Measurements from ENCODE around the gene MEPCE.
"Not testable (repeated sequence)": the region's sequence is repeated elsewhere in the genome, so short reads cannot be mapped to it uniquely, and the experiment has no call there.

DNA sequence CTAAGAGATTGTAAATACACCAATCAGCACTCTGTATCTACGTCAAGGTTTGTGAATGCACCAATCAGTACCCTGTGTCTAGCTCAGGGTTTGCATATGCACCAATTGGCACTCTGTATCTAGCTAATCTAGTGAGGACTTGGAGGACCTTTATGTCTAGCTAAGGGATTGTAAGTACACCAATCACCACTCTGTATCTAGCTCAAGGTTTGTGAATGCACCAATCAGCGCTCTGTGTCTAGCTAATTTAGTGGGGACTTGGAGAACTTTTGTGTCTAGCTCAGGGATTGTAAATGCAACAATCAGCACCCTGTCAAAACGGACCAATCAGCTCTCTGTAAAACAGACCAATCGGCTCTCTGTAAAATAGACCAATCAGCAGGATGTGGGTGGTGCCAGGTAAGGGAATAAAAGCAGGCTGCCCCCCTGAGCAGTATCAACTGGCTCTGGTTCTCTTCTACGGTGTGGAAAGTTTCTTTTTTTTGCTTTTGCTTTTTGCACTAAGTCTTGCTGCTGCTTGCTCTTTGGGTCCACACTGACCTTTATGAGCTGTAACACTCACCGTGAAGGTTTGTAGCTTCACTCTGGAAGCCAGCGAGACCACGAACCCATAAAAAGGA lies 47.3 kb upstream of the MEPCE start:
- TF ChIP-seq, protein P1, sequence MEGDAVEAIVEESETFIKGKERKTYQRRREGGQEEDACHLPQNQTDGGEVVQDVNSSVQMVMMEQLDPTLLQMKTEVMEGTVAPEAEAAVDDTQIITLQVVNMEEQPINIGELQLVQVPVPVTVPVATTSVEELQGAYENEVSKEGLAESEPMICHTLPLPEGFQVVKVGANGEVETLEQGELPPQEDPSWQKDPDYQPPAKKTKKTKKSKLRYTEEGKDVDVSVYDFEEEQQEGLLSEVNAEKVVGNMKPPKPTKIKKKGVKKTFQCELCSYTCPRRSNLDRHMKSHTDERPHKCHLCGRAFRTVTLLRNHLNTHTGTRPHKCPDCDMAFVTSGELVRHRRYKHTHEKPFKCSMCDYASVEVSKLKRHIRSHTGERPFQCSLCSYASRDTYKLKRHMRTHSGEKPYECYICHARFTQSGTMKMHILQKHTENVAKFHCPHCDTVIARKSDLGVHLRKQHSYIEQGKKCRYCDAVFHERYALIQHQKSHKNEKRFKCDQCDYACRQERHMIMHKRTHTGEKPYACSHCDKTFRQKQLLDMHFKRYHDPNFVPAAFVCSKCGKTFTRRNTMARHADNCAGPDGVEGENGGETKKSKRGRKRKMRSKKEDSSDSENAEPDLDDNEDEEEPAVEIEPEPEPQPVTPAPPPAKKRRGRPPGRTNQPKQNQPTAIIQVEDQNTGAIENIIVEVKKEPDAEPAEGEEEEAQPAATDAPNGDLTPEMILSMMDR (conservative IDR thresholded peaks at IDR 0.05 in 1 of 2, IDR thresholded peaks at IDR 0.05 in 1 of 2; ENCODE audit: low read depth in 1 of 2, low read length in 2 of 2): not testable (repeated sequence)
- not testable (repeated sequence) for TF ChIP-seq EZH2 (IDR thresholded peaks at IDR 0.05; ENCODE audit: low read length, missing control alignments)

Measured in fibroblast of lung (primary cell).